Measurements from ENCODE around the gene LSS.
A peak's percentile ranks its signal among the peaks of the same experiment; 100 is the strongest.
"Not testable (repeated sequence)": the region's sequence is repeated elsewhere in the genome, so short reads cannot be mapped to it uniquely, and the experiment has no call there.

The LSS gene

DNA sequence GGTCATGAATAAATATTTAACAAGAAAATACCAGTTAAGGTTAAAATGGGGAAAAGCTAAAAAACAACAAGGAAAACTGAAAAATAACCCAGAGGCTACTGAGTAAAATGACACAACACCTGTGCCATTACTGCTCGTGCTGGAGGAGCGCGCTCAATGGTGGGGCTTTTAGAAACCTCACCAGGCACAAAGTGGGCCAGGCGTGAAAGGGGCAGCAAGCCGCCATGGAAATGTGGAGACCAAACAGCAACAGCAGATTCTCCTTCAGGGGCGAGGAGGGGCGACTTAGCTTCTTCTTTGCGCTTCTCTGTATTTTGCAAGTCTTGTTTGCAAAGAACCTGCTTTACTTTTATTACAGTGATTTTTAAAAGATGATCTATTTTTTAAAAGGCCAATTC, 25.4 kb downstream of the LSS start:
- no peak for DNase-seq

GRCh38 chr21:46202592-46203202, 25.9 kb downstream of the LSS start:
- no peak for DNase-seq

- DNase-seq = not testable (repeated sequence)
Measured at GRCh38 chr21:46200877-46201803, 27.4 kb downstream of the LSS start.

DNA sequence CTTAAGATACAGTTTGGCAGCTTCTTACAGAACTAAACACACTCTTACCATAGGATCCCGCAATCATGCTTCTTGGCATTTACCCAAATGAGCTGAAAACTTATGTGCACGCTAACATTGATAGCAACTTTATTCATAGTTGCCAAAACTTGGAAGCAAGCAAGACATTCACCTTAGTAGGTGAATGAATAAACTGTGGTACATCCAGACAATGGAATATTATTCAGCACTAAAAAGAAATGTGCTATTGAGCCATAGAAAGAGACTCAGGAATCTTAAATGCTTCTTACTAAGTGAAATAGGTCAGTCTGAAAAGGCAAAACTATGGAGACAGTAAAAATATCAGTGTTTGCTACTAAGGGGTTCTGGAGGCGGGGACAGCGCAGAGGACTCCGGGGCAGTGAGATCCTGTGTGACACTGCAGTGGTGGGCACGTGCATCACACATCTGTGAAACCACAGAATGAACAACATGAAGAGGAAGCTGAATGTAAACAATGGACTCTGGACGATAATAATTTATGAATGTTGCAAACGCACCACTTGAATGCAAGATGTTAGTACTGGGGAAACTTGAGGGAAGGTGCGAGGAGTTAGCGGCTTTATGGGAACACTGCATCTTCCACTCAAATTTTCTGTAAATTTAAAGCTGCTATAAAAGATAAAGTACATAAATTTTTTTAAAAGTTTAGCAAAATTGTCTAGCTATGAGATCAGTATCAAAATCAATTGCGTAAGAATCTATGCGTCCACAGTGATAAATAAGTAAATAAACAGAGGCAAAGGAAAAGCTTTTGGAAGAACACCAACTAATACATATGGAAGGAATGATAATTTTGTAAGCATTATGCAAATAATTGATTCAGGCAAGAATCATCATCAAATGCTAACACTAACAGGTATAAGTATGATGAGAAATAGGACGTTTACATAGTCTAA, 28.9 kb downstream of the LSS start:
- peak; percentile 20 for DNase-seq

GRCh38 chr21:46196733-46197132, 31.8 kb downstream of the LSS start:
- peak; percentile 44 for DNase-seq

GRCh38 chr21:46195595-46196195, 32.9 kb downstream of the LSS start:
- DNase-seq = peak; percentile 18

DNA sequence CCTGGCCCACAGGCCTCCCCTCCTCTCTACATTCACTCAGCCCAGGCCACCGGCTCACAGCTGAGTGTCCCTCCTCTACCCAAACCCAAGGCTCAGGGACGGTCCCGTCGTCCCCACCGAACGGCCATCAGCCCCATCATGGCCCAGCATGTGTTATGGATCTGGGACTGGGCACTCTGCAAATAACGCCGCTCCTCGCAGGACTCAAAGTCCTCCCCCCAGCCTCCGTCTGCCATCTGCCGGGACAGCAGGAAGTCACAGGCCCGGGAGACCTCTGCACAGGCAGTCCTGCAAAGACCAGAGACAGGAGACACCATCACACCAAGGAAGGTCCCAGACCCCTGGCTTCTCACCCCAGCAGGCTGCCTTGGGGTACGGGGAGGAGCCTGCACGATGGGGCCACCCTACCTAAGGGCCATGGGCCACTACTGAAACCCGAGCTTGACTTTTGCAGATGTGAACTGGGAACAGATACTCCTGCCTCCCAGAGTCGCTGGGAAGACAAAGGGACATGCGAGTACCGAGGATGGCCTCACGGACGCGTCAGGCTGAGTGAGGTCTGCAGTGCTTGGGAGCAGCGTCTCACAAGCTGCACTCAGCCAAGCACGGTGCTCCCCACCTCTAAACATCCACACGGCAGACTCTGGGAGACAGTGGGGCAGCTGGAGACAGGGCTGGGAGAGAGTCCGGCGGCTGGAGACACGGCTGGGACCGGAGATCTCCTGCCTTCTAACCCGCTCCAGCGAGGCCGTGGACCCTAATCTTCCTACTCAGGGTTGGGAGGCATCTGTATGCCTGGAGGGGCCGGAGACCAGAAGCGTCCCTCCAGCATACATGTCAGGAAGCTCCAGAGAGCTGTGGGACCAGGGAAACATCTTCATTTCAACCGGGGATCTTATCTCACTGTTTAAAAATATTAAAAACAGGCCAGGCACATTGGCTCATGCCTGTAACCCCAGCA, 33.9 kb downstream of the LSS start:
- DNase-seq = peak; percentile 32

- DNase-seq = peak; percentile 32
Measured at GRCh38 chr21:46193829-46194373, 34.7 kb downstream of the LSS start.

GRCh38 chr21:46191686-46192575, 36.6 kb downstream of the LSS start:
- peak; percentile 26 for DNase-seq

DNA sequence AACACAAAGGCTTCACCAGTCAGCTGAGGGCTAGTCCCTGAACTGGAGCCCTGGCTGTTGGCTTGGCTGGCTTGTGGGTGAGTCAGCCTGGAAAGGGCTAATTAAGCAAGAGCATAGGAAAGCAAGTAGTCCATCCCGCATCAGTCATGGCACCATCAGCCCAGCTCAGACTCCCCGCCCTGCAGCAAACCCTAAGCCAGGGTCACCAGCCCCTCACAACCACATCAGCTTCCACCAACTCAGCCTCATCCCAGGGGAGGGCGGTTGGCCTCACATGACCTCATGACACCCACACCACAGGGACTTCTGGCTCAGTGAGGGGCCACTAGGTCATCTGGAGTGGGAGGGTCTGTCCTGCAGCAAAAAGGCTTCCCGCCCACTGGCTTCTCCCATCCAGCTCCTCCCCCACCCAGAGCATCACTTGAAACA, 37.3 kb downstream of the LSS start:
- DNase-seq = peak; percentile 43

- peak; percentile 17 for DNase-seq
Measured at GRCh38 chr21:46190491-46191131, 38.0 kb downstream of the LSS start.

GRCh38 chr21:46189959-46190490, 38.5 kb downstream of the LSS start:
- DNase-seq = no peak

DNA sequence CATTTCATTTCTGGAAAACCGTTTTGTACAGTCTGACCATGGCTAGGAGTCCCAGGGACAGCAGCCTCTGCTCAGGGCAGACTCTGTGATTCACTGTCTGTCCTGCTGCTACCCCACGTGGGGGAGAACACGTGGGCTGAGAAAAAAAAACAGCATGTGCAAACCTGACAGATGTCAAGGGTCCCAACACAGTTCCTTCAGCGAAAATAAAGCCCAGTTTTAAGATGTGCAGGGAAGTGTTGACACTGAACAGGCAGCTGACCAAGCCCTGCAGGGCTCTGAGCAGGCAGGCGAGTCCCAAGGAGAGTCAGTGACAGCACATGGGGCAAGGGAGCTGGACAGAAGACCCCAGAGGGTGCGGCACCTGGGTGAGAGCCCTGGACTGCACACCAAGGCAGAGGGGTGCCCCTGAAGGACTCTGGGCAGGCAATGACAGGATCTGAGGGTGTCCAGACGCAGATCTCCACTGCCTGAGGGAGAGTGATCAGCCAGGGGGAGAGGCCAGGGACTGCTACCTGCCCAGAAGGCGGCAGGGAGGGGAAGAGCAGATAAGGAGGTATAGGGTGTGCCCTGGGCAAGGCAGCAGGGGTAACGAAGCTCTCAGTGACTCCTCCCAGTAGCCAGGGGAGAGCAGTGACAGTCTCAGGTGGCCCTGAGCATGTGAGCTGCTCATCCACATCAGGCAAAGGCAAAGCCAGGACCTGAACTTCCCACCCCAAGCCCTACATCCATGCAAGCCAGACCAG, 39.2 kb downstream of the LSS start:
- DNase-seq = no peak

GRCh38 chr21:46188226-46189212, 40.1 kb downstream of the LSS start:
- no peak for DNase-seq

GRCh38 chr21:46187814-46188213, 40.8 kb downstream of the LSS start:
- no peak for DNase-seq

GRCh38 chr21:46187261-46187660, 41.3 kb downstream of the LSS start:
- DNase-seq = no peak

DNA sequence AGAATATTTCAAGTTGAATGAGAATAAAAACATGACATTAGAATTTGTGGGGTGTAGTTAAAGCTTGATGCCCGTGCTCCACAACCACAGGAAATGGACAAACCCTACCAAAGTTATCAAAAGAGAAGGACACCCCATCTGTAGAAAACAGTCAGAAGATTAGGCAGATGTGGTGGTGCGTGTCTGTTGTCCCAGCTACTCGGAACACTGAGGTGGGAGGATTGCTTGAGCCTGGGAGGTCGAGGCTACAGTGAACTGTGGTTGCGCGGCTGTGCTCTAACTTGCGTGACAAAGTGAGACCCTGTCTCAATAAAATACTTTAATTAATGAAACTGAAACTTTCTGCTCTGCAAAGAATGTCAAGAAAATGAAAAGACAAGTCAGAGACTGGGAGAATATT, 42.9 kb downstream of the LSS start:
- no peak for DNase-seq
